Retinal pigment epithelial cell (primary cell): Measurements from ENCODE around the gene VPREB1.

Source experiments
- DNase-seq: peaks from one replicate; pipeline ENCODE4 v3.0.0-alpha.2; 2010; ENCODE audit warnings: low read depth
- H3K4me3 ChIP-seq: 2 replicates; pipeline ENCODE4 v1.5.1; 2011; ENCODE audit warnings: mild to moderate bottlenecking, low read length, control low read depth, moderate library complexity
- CTCF ChIP-seq: conservative IDR thresholded peaks from 2 replicates; pipeline ENCODE4 v1.5.1; 2011; ENCODE audit warnings: low read depth, low read length, control low read depth, inconsistent platforms

Gene VPREB1

GRCh38 chr22:22241554-22241898 lies 3.1 kb upstream of the VPREB1 start:
- H3K4me3 ChIP-seq: no peak overlapping the region
- DNase-seq: no peak
- TF ChIP-seq CTCF: no peak

GRCh38 chr22:22242488-22242887 lies 2.1 kb upstream of the VPREB1 start:
- H3K4me3 ChIP-seq: no peak overlapping the region
- no peak for DNase-seq
- TF ChIP-seq CTCF: no peak

- no peak for DNase-seq
- no peak overlapping the region for H3K4me3 ChIP-seq
- TF ChIP-seq CTCF: no peak
These were observed 1.4 kb upstream of the VPREB1 start for GRCh38 chr22:22243033-22243680.

DNA sequence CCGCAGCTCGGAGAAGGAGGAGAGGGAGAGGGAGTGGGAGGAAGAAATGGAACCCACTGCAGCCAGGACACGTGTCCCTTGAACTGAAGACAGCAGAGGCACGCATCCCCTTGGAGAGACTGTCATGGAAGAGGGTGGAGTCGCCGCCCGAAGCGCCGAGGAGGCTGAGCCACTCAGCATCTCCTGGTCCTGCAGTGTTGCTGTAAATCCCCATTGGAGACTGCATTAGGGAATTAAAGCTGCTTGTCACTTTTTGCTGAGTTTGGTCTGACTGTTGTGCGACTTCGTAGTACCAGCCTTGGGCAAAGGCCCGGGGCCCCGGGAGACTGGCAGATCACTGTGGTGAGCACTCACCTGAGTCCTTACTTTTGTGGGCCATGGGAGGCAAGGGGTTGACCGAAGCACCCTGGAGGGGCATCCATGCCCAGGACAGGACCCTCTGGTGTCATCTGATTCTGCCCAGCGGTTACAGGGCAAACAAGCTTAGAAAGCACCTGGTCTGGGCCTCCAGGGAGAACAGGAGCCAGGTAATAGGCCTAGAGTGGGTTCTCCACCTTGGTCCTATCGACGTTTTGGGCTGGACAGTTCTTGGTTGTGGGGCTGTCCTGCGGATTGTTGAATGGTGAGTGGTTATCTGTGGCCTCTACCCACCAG lies 797 bp downstream of the VPREB1 start:
- TF ChIP-seq CTCF: no peak
- no peak for DNase-seq

DNA sequence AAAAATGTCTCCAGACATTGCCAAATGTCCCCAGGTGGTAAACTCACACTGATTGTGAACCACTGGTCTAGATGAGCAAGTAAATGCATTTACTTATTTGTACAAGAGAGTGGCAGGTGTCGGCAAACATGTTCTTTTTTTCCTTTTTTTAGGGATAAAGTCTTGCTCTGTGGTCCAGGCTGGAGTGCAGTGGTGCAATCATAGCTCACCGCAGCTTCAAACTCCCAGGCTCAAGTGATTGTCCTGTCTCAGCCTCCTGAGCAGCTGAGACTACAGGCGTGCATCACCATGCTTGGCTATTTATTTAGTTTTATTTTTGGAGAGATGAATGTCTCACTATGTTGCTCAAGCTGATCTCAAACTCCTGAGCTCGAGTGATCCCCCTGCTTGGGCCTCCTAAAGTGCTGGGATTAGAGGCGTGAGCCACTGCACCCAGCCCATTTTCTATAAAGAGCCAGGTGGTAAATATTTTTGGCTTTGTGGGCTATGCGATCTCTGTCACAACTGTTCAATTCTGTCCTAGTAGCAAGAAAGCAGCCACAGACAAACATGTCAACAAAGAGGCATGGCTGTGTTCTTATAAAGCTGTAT lies 1.4 kb downstream of the VPREB1 start:
- H3K4me3 ChIP-seq: no peak overlapping the region
- no peak for TF ChIP-seq CTCF
- no peak for DNase-seq

More for the DNA sequence above, 797 bp downstream of the VPREB1 start:
- no peak overlapping the region for H3K4me3 ChIP-seq

GRCh38 chr22:22246706-22247105 lies 2.1 kb downstream of the VPREB1 start:
- DNase-seq: no peak

More at GRCh38 chr22:22246706-22247105, 2.1 kb downstream of the VPREB1 start:
- H3K4me3 ChIP-seq: no peak overlapping the region
- TF ChIP-seq CTCF: no peak
